HG03196 (cell line): Measurements from ENCODE around the gene CDH22.

Experiments used
- ATAC-seq: cut with Tn5 transposase; IDR thresholded peaks from one replicate; pipeline ENCODE4 v1.9.1; 2021; ENCODE audit not compliant: unreplicated experiment

Gene CDH22

DNA sequence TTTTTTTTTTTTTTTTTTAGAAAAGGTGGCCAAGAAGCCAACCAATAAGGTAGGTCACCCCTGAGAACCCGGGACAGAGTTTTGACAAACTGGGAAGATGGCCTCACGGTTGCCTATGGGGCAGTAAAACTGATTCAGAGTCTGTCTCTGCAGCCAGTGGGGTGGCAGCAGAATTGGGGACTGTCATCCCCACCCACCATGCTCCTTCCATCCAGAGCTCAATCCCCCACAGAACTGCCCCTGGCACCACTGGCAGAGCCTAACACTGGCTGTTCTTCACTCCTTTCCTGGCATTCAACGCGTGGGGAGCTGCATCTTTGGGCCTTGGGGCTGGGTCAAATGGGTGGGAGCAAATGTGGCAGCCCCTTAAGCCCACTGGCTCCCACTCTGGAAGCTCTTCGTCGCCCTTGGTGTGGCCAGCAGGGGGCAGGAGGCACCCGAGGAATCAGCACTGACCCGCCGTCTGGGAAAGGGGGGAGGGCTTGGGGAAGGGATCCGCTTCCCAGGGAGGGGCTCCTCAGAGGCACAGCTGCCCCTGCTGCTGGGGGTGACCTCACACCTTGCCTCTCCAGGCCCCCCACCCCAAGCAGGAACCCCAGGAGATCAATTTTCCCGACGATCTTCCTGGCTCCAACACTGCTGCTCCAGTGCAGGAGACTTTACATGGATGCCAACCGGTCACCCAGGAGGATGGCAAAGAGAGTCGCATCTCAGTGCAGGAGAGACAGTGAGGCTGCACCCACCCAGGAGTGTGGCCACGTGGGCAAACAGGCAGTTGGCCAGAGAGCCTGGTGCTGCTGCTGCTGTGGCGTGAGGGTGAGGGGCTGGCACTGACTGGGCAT, 179.8 kb downstream of the CDH22 start:
- ATAC-seq, result no peak

DNA sequence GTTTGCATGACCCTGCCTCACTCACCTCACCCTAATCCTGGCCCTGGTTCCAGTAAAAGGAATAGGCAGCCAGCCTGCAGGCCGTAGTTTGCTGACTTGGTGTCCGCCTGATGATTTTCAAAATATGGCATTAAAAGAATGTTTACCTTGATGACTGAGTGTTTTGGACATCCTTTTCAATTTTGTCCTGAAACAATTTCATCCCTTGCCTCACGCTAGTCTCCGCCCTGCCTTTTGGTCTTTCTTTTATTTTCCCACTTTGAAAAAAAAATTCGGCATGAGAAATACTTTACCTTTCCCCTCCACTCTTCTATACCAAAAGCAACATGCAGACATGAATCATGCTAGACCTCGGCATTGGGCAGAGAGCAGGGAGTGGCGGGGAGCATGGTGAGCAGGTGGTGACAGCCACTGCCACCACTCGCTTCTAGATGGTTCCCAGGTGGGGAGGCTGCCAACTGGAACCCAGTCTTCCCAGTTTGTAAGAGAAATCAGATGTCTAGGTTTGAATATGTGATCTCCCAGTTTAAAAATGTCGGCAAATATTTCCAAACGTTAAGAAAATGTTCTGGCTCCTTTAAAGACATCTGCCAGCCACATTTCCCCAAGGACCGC, 180.8 kb downstream of the CDH22 start:
- no peak for ATAC-seq

DNA sequence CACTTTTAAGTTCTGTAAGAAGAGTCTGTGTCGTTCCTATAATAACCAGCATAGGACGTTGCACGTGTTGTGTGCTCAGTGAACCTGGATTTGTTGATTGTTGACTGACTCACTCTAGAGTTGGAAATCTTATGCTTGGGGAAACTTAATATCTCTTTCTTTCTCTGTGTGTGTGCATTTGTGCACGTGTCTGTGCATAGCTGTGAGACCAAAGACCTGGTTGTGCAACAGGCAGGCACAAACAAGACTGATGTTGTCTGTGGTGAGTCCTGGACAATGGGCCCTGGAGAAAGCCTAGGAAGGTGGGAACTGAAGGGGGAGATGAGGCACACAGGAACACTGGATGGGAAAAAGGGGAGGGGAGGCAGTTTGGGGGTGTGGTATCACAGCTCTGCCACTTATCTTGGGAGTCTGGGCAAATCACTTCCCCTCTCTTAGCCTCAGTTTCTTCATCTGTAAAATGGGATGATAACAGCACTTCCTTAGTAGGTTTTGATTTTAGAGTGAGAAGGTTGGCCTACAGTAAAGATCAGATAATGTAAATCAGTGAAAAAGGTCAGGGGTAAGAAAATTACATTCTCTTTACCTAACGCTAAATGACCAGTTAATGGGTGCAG, 181.8 kb downstream of the CDH22 start:
- no peak for ATAC-seq
